CD4-positive, alpha-beta memory T cell (primary cell): ENCODE data around the gene SCAND1. TPM values are rescaled to one million over a fixed set of nuclear protein-coding genes. Genes with fewer than 3 reads are reported as not detected.
"Not testable (repeated sequence)": the region's sequence is repeated elsewhere in the genome, so short reads cannot be mapped to it uniquely, and the experiment has no call there.

Experiments
- CTCF ChIA-PET: fragments of 350-600 bp; sonication (Branson Sonifier 250); formaldehyde crosslinking; loops from one replicate; lab custom pipeline; 2021; ENCODE audit warnings: inconsistent platforms; ENCODE audit not compliant: partially characterized antibody; lab: Charles Lee
- POLR2A ChIA-PET: fragments of 350-600 bp; sonication (Branson Sonifier 250); formaldehyde crosslinking; loops from one replicate; lab custom pipeline; 2021; ENCODE audit not compliant: partially characterized antibody; lab: Charles Lee
- DNase-seq, 5 donors: peaks; one replicate each; pipeline versions ENCODE4 v3.0.0 to v3.0.0-alpha.2; 2020 to 2022; ENCODE audit warnings: mixed read lengths in 1 of 5
- H3K27ac ChIP-seq: one replicate; pipeline ENCODE4 v1.7.0; 2013; ENCODE audit warnings: low read depth, low read length
- H3K27me3 ChIP-seq: 2 replicates; pipeline ENCODE4 v1.7.0; 2013; ENCODE audit warnings: mild to moderate bottlenecking, low read length, moderate library complexity; ENCODE audit not compliant: insufficient read depth
- H3K36me3 ChIP-seq: 2 replicates; pipeline ENCODE4 v1.7.0; 2013; ENCODE audit warnings: mild to moderate bottlenecking, low read length, moderate library complexity; ENCODE audit not compliant: insufficient read depth
- H3K4me1 ChIP-seq: 2 replicates; pipeline ENCODE4 v1.7.0; 2013; ENCODE audit warnings: mild to moderate bottlenecking, low read length, moderate library complexity; ENCODE audit not compliant: insufficient read depth
- H3K4me3 ChIP-seq, 2 donors: one replicate each; pipeline ENCODE4 v1.7.0; 2013; ENCODE audit warnings: low read length in 2 of 2, mild to moderate bottlenecking in 1 of 2
- H3K9me3 ChIP-seq, 2 donors: one replicate each; pipeline ENCODE4 v1.7.0; 2013; ENCODE audit warnings: low read length in 2 of 2, control low read depth in 1 of 2; ENCODE audit not compliant: control insufficient read depth in 1 of 2
- H3K27ac Mint-ChIP-seq, 7 donors: one replicate each; pipeline ENCODE4 v1.8.0; 2020 to 2021; ENCODE audit warnings: mixed read lengths in 7 of 7, mild to moderate bottlenecking in 6 of 7, inconsistent platforms in 3 of 7, moderate library complexity in 3 of 7
- H3K27me3 Mint-ChIP-seq, 2 donors: one replicate each; pipeline ENCODE4 v1.8.0; 2020 to 2021; ENCODE audit warnings: mixed read lengths in 2 of 2
- H3K36me3 Mint-ChIP-seq, 2 donors: one replicate each; pipeline ENCODE4 v1.8.0; 2020 to 2021; ENCODE audit warnings: mixed read lengths in 2 of 2, inconsistent platforms in 1 of 2, mild to moderate bottlenecking in 1 of 2
- H3K4me1 Mint-ChIP-seq, 4 donors: one replicate each; pipeline ENCODE4 v1.8.0; 2020 to 2021; ENCODE audit warnings: mixed read lengths in 4 of 4, mild to moderate bottlenecking in 1 of 4
- H3K4me3 Mint-ChIP-seq, 8 donors: one replicate each; pipeline ENCODE4 v1.8.0; 2020 to 2021; ENCODE audit warnings: mixed read lengths in 8 of 8, mild to moderate bottlenecking in 7 of 8, moderate library complexity in 6 of 8, inconsistent platforms in 3 of 8
- H3K9me3 Mint-ChIP-seq, 8 donors: one replicate each; pipeline ENCODE4 v1.8.0; 2020 to 2021; ENCODE audit warnings: mixed read lengths in 8 of 8, mild to moderate bottlenecking in 5 of 8, inconsistent platforms in 3 of 8, moderate library complexity in 1 of 8
- intact Hi-C: fragments of 100-400 bp; cut with micrococcal nuclease; formaldehyde crosslinking; loops from one replicate; pipeline ENCODE4 v1.15.1; 2023
- polyA plus RNA-seq, 2 donors: library from polyadenylated mRNA; unstranded; fragments of 300-500 nt; fragmentation: Illumina TruSeq; gene quantifications; one replicate each; pipeline ENCODE4 v1.2.3, GENCODE V29; 2021
- total RNA-seq, 2 experiments: library from RNA; stranded (reverse); gene quantifications; one replicate each; pipeline ENCODE4 v1.2.3, GENCODE V29; 2021

Gene SCAND1
- total RNA-seq (10 to 100 TPM; 45.1 to 53.8 TPM), polyA plus RNA-seq (100 to 1,000 TPM; 124 to 185 TPM)

- intact Hi-C loops, result loop anchor here (1.0 to 10.0 kb wide), 11 partner anchors 96 to 1143 kb away; partner anchors contain the start of genes CEP250, CPNE1, NCOA6 and PHF20
- Mint-ChIP-seq H3K36me3 (peaks cover 0 to 21% of the 10 kb centered on the region in 2 donors), H3K4me1 (peaks cover 6 to 35% (median 14%) of the 10 kb centered on the region in 4 donors), H3K4me3 (peak within 1 kb of the TSS; percentile 99 to 100 (median 99)), H3K27me3 (no peaks in the 10 kb centered on the region), H3K27ac (peak within 1 kb of the TSS; percentile 99 to 100 (median 99)), H3K9me3 (peaks cover 0 to 3% (median 0%) of the 10 kb centered on the region in 8 donors)
- H3K4me3 ChIP-seq, result peak within 1 kb of the TSS; percentile 64 to 96
- peak within 1 kb of the TSS; percentile 96 for H3K27ac ChIP-seq
- no peaks in the 10 kb centered on the region for H3K27me3 ChIP-seq
- peaks cover 25% of the 10 kb centered on the region for H3K4me1 ChIP-seq
- no peaks in the 10 kb centered on the region for H3K36me3 ChIP-seq
- ChIA-PET POLR2A (interaction anchor here (0.7 to 3.8 kb wide), 51 partner anchors 8 to 1961 kb away, joined by 3 to 82 read pairs (median 5); partner anchors contain the start of genes AAR2, AHCY, CEP250 and CNBD2), CTCF (interaction anchor here (0.6 to 2.7 kb wide), 43 partner anchors 8 to 1591 kb away, joined by 3 to 19 read pairs (median 4); partner anchors contain the start of genes CEP250, CNBD2, CPNE1 and EDEM2)
- H3K9me3 ChIP-seq, result no peaks in the 10 kb centered on the region
- DNase-seq, result peak; percentile 97 to 99 (median 98)
Observed at GRCh38 chr20:35954200-35954906, at the start of gene SCAND1. SCAND1 (minus strand) TSS chr20:35954502; CDS start chr20:35954284, 218 bp downstream.

- intact Hi-C loops, result no loop called here
- POLR2A ChIA-PET, result no interaction called here
- Mint-ChIP-seq H3K4me3 (no peak overlapping the region), H3K27me3 (peaks cover 4 to 8% of the 10 kb centered on the region in 2 donors), H3K4me1 (no peaks in the 10 kb centered on the region), H3K27ac (peak overlapping the region in 1 of 7 donors; percentile 70), H3K9me3 (peaks cover 0 to 19% (median 14%) of the 10 kb centered on the region in 8 donors), H3K36me3 (peaks cover 1 to 12% of the 10 kb centered on the region in 2 donors)
- H3K36me3 ChIP-seq, result no peaks in the 10 kb centered on the region
- H3K27ac ChIP-seq, result no peak overlapping the region
- H3K27me3 ChIP-seq, result no peaks in the 10 kb centered on the region
- CTCF ChIA-PET, result interaction anchor here (0.7 to 2.3 kb wide), 4 partner anchors 10 to 134 kb away, joined by 4 to 18 read pairs (median 4); no protein-coding TSS in a partner anchor
- H3K4me1 ChIP-seq, result no peaks in the 10 kb centered on the region
- no peak for DNase-seq
- H3K4me3 ChIP-seq, result no peak overlapping the region
- no peaks in the 10 kb centered on the region for H3K9me3 ChIP-seq
Observed at GRCh38 chr20:36004045-36004444, 49.7 kb upstream of the SCAND1 start.

GRCh38 chr20:36002855-36003254 lies 48.6 kb upstream of the SCAND1 start:
- Mint-ChIP-seq H3K9me3 (peaks cover 0 to 19% (median 14%) of the 10 kb centered on the region in 8 donors), H3K27me3 (peaks cover 4 to 8% of the 10 kb centered on the region in 2 donors), H3K4me1 (no peaks in the 10 kb centered on the region), H3K36me3 (peaks cover 1 to 12% of the 10 kb centered on the region in 2 donors), H3K27ac (no peak overlapping the region), H3K4me3 (no peak overlapping the region)
- intact Hi-C loops, result no loop called here
- ChIA-PET CTCF (interaction anchor here (1.3 to 2.3 kb wide), 3 partner anchors 9 to 136 kb away, joined by 4 to 18 read pairs (median 5); no protein-coding TSS in a partner anchor), POLR2A (no interaction called here)
- Histone ChIP-seq H3K27ac (no peak overlapping the region), H3K4me1 (no peaks in the 10 kb centered on the region), H3K9me3 (no peaks in the 10 kb centered on the region), H3K4me3 (no peak overlapping the region), H3K27me3 (no peaks in the 10 kb centered on the region), H3K36me3 (no peaks in the 10 kb centered on the region)
- no peak for DNase-seq

- DNase-seq, POLR2A ChIA-PET, H3K4me1 ChIP-seq, H3K4me3 Mint-ChIP-seq, H3K27ac ChIP-seq, H3K4me3 ChIP-seq, H3K27me3 ChIP-seq, H3K36me3 ChIP-seq, intact Hi-C loops, H3K27ac Mint-ChIP-seq, H3K9me3 ChIP-seq, H3K27me3 Mint-ChIP-seq, CTCF ChIA-PET, H3K4me1 Mint-ChIP-seq: not testable (repeated sequence)
- peaks cover 1 to 12% of the 10 kb centered on the region in 2 donors for H3K36me3 Mint-ChIP-seq
- peaks cover 0 to 19% (median 14%) of the 10 kb centered on the region in 8 donors for H3K9me3 Mint-ChIP-seq
Observed at GRCh38 chr20:36001331-36001730, 47.0 kb upstream of the SCAND1 start.

- H3K4me3 Mint-ChIP-seq, H3K36me3 Mint-ChIP-seq, DNase-seq: not testable (repeated sequence)
Observed at GRCh38 chr20:35996492-35996891, 42.2 kb upstream of the SCAND1 start.

GRCh38 chr20:35994994-35995453 lies 40.7 kb upstream of the SCAND1 start:
- Mint-ChIP-seq H3K27ac (peak overlapping the region in 2 of 7 donors; percentile 42 to 48), H3K27me3 (peaks cover 3 to 5% of the 10 kb centered on the region in 2 donors), H3K4me3 (peak overlapping the region in 1 of 8 donors; percentile 2), H3K4me1 (peaks cover 5 to 8% (median 6%) of the 10 kb centered on the region in 4 donors), H3K36me3 (no peaks in the 10 kb centered on the region), H3K9me3 (no peaks in the 10 kb centered on the region)
- Histone ChIP-seq H3K36me3 (no peaks in the 10 kb centered on the region), H3K9me3 (no peaks in the 10 kb centered on the region), H3K27ac (no peak overlapping the region), H3K4me3 (no peak overlapping the region), H3K27me3 (no peaks in the 10 kb centered on the region), H3K4me1 (peaks cover 3% of the 10 kb centered on the region)
- POLR2A ChIA-PET, result interaction anchor here (0.5 to 1.1 kb wide), 2 partner anchors 41 to 143 kb away, joined by 4 read pairs; partner anchors contain the start of gene SCAND1
- CTCF ChIA-PET, result interaction anchor here (0.6 to 12.2 kb wide), 14 partner anchors 9 to 1543 kb away, joined by 3 to 517 read pairs (median 4); partner anchors contain the start of gene SCAND1
- DNase-seq, result peak; percentile 70 to 74 (median 71)
- intact Hi-C loops, result loop anchor here (1.0 to 10.0 kb wide), 2 partner anchors 70 to 444 kb away; no protein-coding TSS in a partner anchor

More at GRCh38 chr20:35996492-35996891, 42.2 kb upstream of the SCAND1 start:
- intact Hi-C loops, result loop anchor here (10.0 kb wide), 1 partner anchor 68 kb away; no protein-coding TSS in a partner anchor
- H3K27me3 Mint-ChIP-seq, H3K27me3 ChIP-seq, H3K27ac ChIP-seq, H3K9me3 Mint-ChIP-seq, POLR2A ChIA-PET, H3K4me1 ChIP-seq, H3K9me3 ChIP-seq, H3K36me3 ChIP-seq, H3K4me1 Mint-ChIP-seq, H3K4me3 ChIP-seq: not testable (repeated sequence)
- H3K27ac Mint-ChIP-seq, result peak overlapping the region in 1 of 7 donors; percentile 12
- CTCF ChIA-PET, result interaction anchor here (1.0 to 12.2 kb wide), 5 partner anchors 12 to 200 kb away, joined by 3 to 517 read pairs (median 4); no protein-coding TSS in a partner anchor
